Measurements from ENCODE around the gene SCNN1A.

DNA sequence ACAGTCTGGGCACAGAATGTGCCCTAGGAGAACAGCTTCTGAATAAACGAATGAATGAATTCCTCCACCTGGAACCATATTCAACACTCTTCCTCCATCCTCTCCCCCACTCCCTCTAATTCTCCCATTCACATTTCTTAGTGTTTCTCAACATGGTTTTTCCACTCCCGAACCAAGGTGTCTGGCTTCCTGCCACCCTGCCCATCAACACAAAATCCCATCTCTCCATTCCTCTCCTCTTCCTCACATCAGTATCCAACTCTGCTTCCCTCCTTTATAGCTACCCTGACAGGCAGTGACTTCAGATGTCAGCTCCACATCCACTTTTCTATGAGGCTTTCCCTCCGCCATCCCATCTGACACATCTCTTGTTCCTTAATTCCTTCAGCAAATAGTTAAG lies 36.4 kb downstream of the SCNN1A start:
- TF ChIP-seq, protein P1, sequence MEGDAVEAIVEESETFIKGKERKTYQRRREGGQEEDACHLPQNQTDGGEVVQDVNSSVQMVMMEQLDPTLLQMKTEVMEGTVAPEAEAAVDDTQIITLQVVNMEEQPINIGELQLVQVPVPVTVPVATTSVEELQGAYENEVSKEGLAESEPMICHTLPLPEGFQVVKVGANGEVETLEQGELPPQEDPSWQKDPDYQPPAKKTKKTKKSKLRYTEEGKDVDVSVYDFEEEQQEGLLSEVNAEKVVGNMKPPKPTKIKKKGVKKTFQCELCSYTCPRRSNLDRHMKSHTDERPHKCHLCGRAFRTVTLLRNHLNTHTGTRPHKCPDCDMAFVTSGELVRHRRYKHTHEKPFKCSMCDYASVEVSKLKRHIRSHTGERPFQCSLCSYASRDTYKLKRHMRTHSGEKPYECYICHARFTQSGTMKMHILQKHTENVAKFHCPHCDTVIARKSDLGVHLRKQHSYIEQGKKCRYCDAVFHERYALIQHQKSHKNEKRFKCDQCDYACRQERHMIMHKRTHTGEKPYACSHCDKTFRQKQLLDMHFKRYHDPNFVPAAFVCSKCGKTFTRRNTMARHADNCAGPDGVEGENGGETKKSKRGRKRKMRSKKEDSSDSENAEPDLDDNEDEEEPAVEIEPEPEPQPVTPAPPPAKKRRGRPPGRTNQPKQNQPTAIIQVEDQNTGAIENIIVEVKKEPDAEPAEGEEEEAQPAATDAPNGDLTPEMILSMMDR (IDR thresholded peaks at IDR 0.05) = no peak
- TF ChIP-seq POLR2A (IDR thresholded peaks at IDR 0.05) = no peak
